GM18951 (cell line): ENCODE measurements around the gene TEAD4.

Experiments used
- POLR2A ChIP-seq: IDR thresholded peaks from 4 replicates; pipeline ENCODE4 v1.6.1; 2011; ENCODE audit warnings: mild to moderate bottlenecking; ENCODE audit not compliant: insufficient read length, insufficient read depth; ENCODE audit errors: extremely low read depth
- in situ Hi-C: fragments of 300-500 bp; cut with MboI; formaldehyde crosslinking; loops from one replicate; pipeline ENCODE4 v1.12.0; 2022; ENCODE audit warnings: low sequenced_read_pairs, mixed read lengths, inconsistent platforms; ENCODE audit not compliant: unreplicated experiment

Gene TEAD4

DNA sequence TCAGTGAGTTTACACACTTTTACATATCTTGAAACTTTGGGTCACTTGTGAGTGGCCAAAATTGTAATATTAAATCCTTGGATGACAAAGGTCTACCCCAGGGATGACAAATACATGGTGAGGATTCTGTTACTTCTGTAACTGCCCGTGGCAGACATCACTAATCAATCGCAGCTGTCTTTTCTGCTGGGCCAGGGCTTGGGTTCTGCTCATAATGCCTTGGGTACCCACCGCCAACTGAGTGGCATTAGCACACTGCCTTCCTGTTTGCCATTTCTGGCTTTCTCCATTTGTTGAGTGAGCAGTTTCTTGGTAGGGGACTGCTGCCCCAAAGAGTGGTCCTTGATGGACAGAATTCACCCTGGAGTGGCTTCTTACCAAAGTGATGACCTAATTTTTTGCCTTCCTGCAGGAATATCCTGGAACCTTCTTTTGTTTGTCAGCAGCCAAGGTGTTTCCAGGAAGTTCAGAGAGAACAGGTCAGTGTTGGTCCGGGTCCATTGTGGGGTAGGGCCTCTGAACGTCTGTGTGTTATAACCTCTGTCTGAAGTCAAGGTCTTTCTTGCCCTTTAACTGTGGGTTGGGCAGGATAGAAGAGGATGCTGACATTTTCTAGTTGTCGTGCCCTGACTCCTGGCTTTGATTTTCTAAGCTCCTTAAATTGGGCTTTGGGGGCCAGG, 124.2 kb downstream of the TEAD4 start:
- TF ChIP-seq POLR2A, result no peak
- in situ Hi-C loops, result no loop called here

GRCh38 chr12:3083921-3084347, 124.7 kb downstream of the TEAD4 start:
- in situ Hi-C loops, result no loop called here
- TF ChIP-seq POLR2A, result no peak

DNA sequence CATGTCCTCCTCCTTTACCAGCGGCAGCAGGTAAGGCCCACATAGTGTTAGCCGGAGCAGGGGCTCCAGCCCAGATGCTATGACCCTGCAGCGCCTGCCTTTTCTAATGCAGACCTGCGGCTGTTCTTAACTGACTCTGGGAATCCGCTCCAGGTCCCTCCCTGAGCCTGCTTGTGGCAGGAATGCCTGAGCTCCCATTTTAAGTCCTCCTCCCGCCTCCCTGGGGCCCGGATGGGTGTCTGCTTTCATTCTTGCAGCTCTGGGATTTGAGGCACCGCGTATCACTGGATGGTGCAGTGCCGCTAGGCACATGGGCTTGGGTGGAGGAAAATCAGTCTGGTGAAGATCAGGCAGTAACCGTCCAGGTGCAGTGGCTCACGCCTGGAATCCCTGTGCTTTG, 125.5 kb downstream of the TEAD4 start:
- in situ Hi-C loops, result no loop called here
- no peak for TF ChIP-seq POLR2A

DNA sequence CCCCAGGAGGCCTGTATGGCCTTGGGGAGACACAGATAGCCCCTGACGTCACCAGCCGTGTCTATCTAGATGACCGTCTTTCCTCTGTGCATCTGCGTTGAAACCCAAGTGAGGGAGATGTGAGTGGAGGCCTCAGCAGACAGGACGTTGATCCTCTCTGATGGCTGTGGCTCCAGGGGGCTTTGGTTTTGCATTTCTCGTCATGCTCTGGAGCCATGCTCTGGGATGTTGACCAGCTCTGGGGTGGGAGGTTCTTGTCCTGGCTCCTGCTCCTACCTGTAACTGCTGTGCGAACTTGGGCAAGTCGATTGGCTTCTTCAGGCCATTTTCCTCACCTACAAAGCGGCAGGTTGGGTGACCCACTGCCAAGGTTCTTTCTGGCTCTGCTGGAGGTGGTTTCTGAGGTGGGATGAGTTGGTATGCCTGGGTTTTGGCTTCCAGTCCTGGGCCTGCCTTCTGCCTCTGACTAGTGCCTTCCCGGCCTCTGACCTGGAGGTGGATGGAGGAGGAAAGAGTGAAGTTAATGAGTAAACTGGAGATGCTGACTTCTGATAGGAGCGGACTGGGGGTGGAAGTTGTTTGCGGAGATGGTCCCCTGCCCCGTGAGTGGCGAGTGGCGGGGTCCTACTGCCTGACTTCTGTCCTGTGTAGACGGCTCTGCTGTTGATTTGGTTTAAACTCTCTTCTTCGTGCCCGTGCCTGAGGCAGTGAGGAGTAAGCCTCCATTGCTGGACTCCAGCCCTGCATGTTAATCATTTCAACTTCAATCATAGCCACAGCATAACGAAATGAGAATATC, 126.3 kb downstream of the TEAD4 start:
- no peak for TF ChIP-seq POLR2A
- in situ Hi-C loops, result no loop called here

DNA sequence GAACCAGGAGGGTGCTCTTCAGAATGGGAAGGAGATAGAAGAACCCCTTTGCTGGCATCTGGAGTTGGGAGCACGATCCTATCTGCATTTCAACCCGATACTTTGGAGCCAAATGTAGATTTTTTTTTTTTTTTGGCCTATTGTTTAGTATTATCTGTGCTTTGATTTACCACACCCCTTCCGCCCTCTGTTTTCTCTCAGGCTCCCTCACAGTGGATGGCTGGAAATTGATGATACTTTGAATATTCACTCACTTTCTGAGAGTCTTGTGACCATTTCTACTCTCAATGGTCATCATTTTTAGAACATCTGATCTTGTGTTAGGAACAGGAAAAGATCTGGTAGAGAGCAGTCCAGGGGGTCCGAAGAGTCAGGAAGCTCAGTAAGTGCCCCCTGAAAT, 127.0 kb downstream of the TEAD4 start:
- in situ Hi-C loops, result no loop called here
- no peak for TF ChIP-seq POLR2A

DNA sequence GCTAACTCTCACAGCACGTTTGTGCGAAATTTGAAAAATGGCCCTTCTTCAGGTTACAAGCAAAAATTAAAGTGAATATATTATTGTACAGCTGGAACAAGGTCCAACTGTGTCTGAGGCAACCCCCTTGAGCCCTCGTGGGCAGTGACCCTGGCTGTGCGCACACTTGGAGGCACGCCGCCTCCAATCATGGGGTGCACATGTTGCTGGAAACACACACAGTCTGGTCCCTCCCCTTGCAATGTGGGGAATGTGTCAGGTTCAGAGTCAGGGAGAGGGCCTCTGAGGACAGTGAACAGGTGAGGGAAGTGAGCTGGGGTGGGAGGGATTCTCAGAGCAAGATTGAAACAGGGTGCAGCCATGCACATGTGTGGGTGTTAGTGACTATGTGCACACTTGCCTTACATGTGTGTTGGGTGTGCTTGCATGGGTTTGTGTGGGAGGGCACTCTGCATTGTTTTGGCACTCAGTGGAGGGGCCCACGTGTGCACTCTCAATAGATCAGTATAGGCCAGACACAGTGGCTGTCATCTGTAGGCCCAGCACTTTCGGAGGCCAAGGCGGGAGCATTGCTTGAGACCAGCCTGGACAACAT, 127.6 kb downstream of the TEAD4 start:
- TF ChIP-seq POLR2A, result no peak
- in situ Hi-C loops, result no loop called here

DNA sequence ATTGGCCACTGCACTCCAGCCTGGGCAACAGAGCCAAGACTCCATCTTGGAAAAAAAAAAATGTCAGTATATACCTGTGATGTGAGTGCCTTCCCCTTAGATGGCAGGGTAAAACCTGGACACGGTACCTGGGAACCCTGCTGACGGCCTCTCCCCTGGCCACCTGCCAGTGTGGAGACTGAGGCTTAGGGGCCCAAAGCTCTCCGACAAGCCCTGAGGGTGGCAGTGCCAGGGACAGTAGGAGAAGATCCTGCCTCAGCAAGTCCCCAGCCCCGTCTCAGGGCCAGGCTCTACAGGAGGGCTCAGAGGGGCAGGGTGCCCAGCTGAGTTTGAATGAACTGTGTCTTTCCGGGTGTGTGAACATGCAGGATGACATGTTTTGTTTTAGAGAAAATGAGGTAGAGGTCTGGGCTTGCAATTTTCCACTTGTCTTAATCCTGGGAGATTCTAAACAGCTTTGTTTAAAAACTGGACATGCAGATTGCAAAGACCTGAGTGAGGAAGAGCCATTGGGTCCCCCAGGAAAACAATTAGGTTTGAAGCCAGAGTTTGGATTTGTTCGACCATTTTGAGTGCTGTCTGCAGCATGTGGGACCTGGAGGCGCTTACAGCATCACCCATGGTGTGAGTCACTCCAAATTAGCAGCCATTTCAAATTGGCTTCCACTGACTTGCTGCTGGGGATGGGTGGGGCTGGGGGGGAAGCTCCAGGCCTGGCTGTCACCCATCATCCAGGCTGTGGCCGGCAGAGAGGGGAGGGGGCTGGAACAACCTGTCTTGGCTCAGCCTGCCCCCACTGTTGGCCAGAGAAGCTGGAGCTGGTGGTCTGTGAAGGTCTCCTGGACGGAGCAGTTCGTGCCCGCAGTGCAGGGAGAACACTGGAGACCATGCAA, 128.8 kb downstream of the TEAD4 start:
- no peak for TF ChIP-seq POLR2A
- in situ Hi-C loops, result no loop called here

- TF ChIP-seq POLR2A, result no peak
- in situ Hi-C loops, result no loop called here
These were observed 130.4 kb downstream of the TEAD4 start for GRCh38 chr12:3089588-3089987.
